H1 (cell line): ENCODE measurements around the gene C19orf38. TPM values are rescaled to one million over a fixed set of nuclear protein-coding genes. Genes with fewer than 3 reads are reported as not detected.

Experiments used
- CTCF ChIA-PET: fragments of 300-600 bp; sonication (Branson Sonifier 250); formaldehyde crosslinking; loops from one replicate; lab custom pipeline; 2021; ENCODE audit not compliant: partially characterized antibody; lab: Charles Lee
- POLR2A ChIA-PET: fragments of 300-600 bp; sonication (Branson Sonifier 250); formaldehyde crosslinking; loops from one replicate; lab custom pipeline; 2021; ENCODE audit warnings: inconsistent platforms; ENCODE audit not compliant: partially characterized antibody; lab: Charles Lee
- DNase-seq, 2 experiments: peaks; one replicate each; pipeline versions ENCODE4 v3.0.0 to v3.0.0-alpha.2; 2010 to 2022; ENCODE audit warnings: low spot score in 2 of 2, low read depth in 1 of 2, mixed read lengths in 1 of 2
- FAIRE-seq: peaks from 2 replicates; lab custom pipeline; 2011; peaks lifted over from hg19 to GRCh38; lab: Jason Lieb, UNC
- H2AFZ ChIP-seq: 2 replicates; pipeline ENCODE4 v1.8.1; 2012; ENCODE audit warnings: low read length, inconsistent platforms
- H2AK5ac ChIP-seq: 2 replicates; pipeline ENCODE4 v1.6.1; 2013; ENCODE audit warnings: low read depth, low read length
- H2BK120ac ChIP-seq: replicated peaks from 2 replicates; pipeline ENCODE3; 2013; ENCODE audit warnings: low read depth, low read length, inconsistent platforms
- H2BK12ac ChIP-seq: 2 replicates; pipeline ENCODE4 v1.6.1; 2013; ENCODE audit warnings: low read depth, low read length
- H2BK15ac ChIP-seq: 2 replicates; pipeline ENCODE4 v1.6.1; 2013; ENCODE audit warnings: low read length
- H2BK20ac ChIP-seq: 2 replicates; pipeline ENCODE4 v1.6.1; 2013; ENCODE audit warnings: low read length
- H2BK5ac ChIP-seq: 2 replicates; pipeline ENCODE4 v1.6.1; 2013; ENCODE audit warnings: low read depth, low read length
- H3K14ac ChIP-seq: 2 replicates; pipeline ENCODE4 v1.6.1; 2013; ENCODE audit warnings: inconsistent platforms; ENCODE audit not compliant: insufficient read length
- H3K18ac ChIP-seq: 2 replicates; pipeline ENCODE4 v1.6.1; 2013; ENCODE audit warnings: low read length; ENCODE audit errors: extremely low read depth
- H3K23ac ChIP-seq: 2 replicates; pipeline ENCODE4 v1.6.1; 2013; ENCODE audit warnings: inconsistent platforms; ENCODE audit not compliant: insufficient read length
- H3K23me2 ChIP-seq: 2 replicates; pipeline ENCODE4 v1.6.1; 2013; ENCODE audit warnings: low read depth, low read length
- H3K27ac ChIP-seq: 2 replicates; pipeline ENCODE4 v1.6.1; 2011; ENCODE audit warnings: low read depth, low read length, inconsistent platforms
- H3K27me3 ChIP-seq, 4 experiments: replicated peaks in 1 of 4; 1 replicate in 1 of 4; 2 replicates in 3 of 4; pipeline versions ENCODE4 v1.6.1 to v1.8.1; 2011 to 2013; ENCODE audit warnings: low read length in 3 of 4, mild to moderate bottlenecking in 3 of 4, inconsistent platforms in 2 of 4, mixed read lengths in 2 of 4, moderate library complexity in 1 of 4; ENCODE audit not compliant: control insufficient read depth in 3 of 4, insufficient read depth in 3 of 4; ENCODE audit errors: extremely low read depth in 1 of 4
- H3K36me3 ChIP-seq, 4 experiments: 2 replicates each; pipeline versions ENCODE4 v1.6.1 to v1.8.1; 2011 to 2013; ENCODE audit warnings: mild to moderate bottlenecking in 4 of 4, low read length in 3 of 4, moderate library complexity in 2 of 4, control low read depth in 1 of 4, inconsistent platforms in 1 of 4; ENCODE audit not compliant: insufficient read depth in 4 of 4, control insufficient read depth in 2 of 4
- H3K4ac ChIP-seq: replicated peaks from 2 replicates; pipeline ENCODE3; 2013; ENCODE audit warnings: low read length, low read depth, mixed read lengths, inconsistent platforms; ENCODE audit not compliant: insufficient read length
- H3K4me1 ChIP-seq, 4 experiments: replicated peaks in 1 of 4; 1 replicate in 1 of 4; 2 replicates in 3 of 4; pipeline versions ENCODE4 v1.6.1 to v1.8.1; 2011 to 2013; ENCODE audit warnings: low read length in 3 of 4, inconsistent platforms in 2 of 4, mixed read lengths in 1 of 4; ENCODE audit not compliant: insufficient read depth in 4 of 4, control insufficient read depth in 3 of 4
- H3K4me2 ChIP-seq, 2 experiments: 2 replicates each; pipeline versions ENCODE4 v1.6.1 to v1.8.1; 2011 to 2013; ENCODE audit warnings: low read depth in 2 of 2, low read length in 2 of 2, control low read depth in 1 of 2, inconsistent platforms in 1 of 2, mild to moderate bottlenecking in 1 of 2; ENCODE audit not compliant: insufficient read depth in 1 of 2
- H3K4me3 ChIP-seq, 4 experiments: fragments of 200-600, 300-600 bp in 1 of 4; sonication (generic), shearing (Covaris generic), sonication (Bioruptor Twin) in 1 of 4; 2 replicates each; pipeline versions ENCODE4 v1.5.1 to v1.8.1; 2011 to 2016; ENCODE audit warnings: low read length in 4 of 4, low read depth in 3 of 4, control low read depth in 2 of 4, inconsistent platforms in 2 of 4, mild to moderate bottlenecking in 2 of 4, mixed read lengths in 1 of 4, moderate library complexity in 1 of 4; ENCODE audit not compliant: insufficient read depth in 2 of 4; ENCODE audit errors: extremely low read depth in 1 of 4
- H3K56ac ChIP-seq: replicated peaks from 2 replicates; pipeline ENCODE3; 2013; ENCODE audit warnings: low read depth, mild to moderate bottlenecking, mixed read lengths, low read length, inconsistent platforms; ENCODE audit not compliant: insufficient read length
- H3K79me1 ChIP-seq: 2 replicates; pipeline ENCODE4 v1.6.1; 2013; ENCODE audit warnings: low read depth, low read length, control low read depth
- H3K79me2 ChIP-seq, 2 experiments: 2 replicates each; pipeline versions ENCODE4 v1.6.1 to v1.8.1; 2012 to 2013; ENCODE audit warnings: low read length in 2 of 2, mild to moderate bottlenecking in 2 of 2, inconsistent platforms in 1 of 2; ENCODE audit not compliant: insufficient read depth in 2 of 2, control insufficient read depth in 1 of 2
- H3K9ac ChIP-seq, 4 experiments: replicated peaks in 1 of 4; 1 replicate in 1 of 4; 2 replicates in 3 of 4; pipeline versions ENCODE4 v1.6.1 to v1.8.1; 2011 to 2013; ENCODE audit warnings: low read depth in 3 of 4, low read length in 3 of 4, control low read depth in 2 of 4, mild to moderate bottlenecking in 2 of 4, moderate library complexity in 2 of 4, inconsistent platforms in 1 of 4; ENCODE audit errors: extremely low read depth in 1 of 4
- H3K9me3 ChIP-seq, 2 experiments: 2 replicates each; pipeline versions ENCODE4 v1.6.1 to v1.8.1; 2012 to 2013; ENCODE audit warnings: mild to moderate bottlenecking in 2 of 2, moderate library complexity in 2 of 2, control low read depth in 1 of 2, inconsistent platforms in 1 of 2, low read depth in 1 of 2, low read length in 1 of 2, mixed read lengths in 1 of 2; ENCODE audit not compliant: insufficient read depth in 2 of 2
- H4K20me1 ChIP-seq, 2 experiments: replicated peaks in 1 of 2; 2 replicates each; pipeline versions ENCODE3 to v1.8.1; 2011 to 2013; ENCODE audit warnings: inconsistent platforms in 2 of 2, low read length in 2 of 2, mild to moderate bottlenecking in 1 of 2; ENCODE audit not compliant: insufficient read depth in 2 of 2, control insufficient read depth in 1 of 2
- H4K5ac ChIP-seq: 2 replicates; pipeline ENCODE4 v1.6.1; 2013; ENCODE audit warnings: low read length, low read depth, mixed read lengths, inconsistent platforms; ENCODE audit not compliant: insufficient read length
- H4K8ac ChIP-seq: 2 replicates; pipeline ENCODE4 v1.8.0; 2013; ENCODE audit warnings: mild to moderate bottlenecking, moderate library complexity, low read length, inconsistent platforms; ENCODE audit not compliant: insufficient read depth; ENCODE audit errors: extremely low read depth
- H4K91ac ChIP-seq: replicated peaks from 2 replicates; pipeline ENCODE3; 2013; ENCODE audit warnings: low read length, mixed read lengths, inconsistent platforms; ENCODE audit not compliant: insufficient read length
- CREB1 ChIP-seq: IDR thresholded peaks from 2 replicates; pipeline ENCODE4 v1.6.1; 2012; ENCODE audit warnings: inconsistent platforms
- CTCF ChIP-seq, 3 experiments: IDR thresholded peaks; 1 replicate in 2 of 3; 2 replicates in 1 of 3; pipeline versions ENCODE4 v1.5.1 to v1.6.1; 2011; ENCODE audit warnings: low read length in 3 of 3, mild to moderate bottlenecking in 3 of 3, inconsistent platforms in 2 of 3, low read depth in 1 of 3, moderate library complexity in 1 of 3; ENCODE audit not compliant: insufficient read depth in 1 of 3; ENCODE audit errors: control extremely low read depth in 1 of 3
- GABPA ChIP-seq: IDR thresholded peaks from 2 replicates; pipeline ENCODE4 v1.6.1; 2011; ENCODE audit warnings: mild to moderate bottlenecking, low read length, moderate library complexity, borderline replicate concordance; ENCODE audit not compliant: insufficient read depth
- MAFK ChIP-seq: IDR thresholded peaks from 2 replicates; pipeline ENCODE4 v1.6.1; 2012; ENCODE audit warnings: low read depth, mild to moderate bottlenecking, improper control_type of control experiment, low read length
- MAX ChIP-seq: IDR thresholded peaks from 2 replicates; pipeline ENCODE4 v1.6.1; 2012; ENCODE audit warnings: inconsistent platforms
- NRF1 ChIP-seq: IDR thresholded peaks from 2 replicates; pipeline ENCODE4 v1.6.1; 2011; ENCODE audit warnings: mild to moderate bottlenecking, low read depth, low read length, improper control_type of control experiment
- RFX5 ChIP-seq: IDR thresholded peaks from 2 replicates; pipeline ENCODE4 v1.6.1; 2011; ENCODE audit warnings: low read depth, low read length, improper control_type of control experiment, borderline replicate concordance
- RNF2 ChIP-seq: fragments of 200-900, 300-1000 bp; sonication (generic); IDR thresholded peaks from 2 replicates; pipeline ENCODE4 v1.7.1; 2016; ENCODE audit warnings: borderline replicate concordance, low read depth, mild to moderate bottlenecking, antibody characterized with exemption, low read length; ENCODE audit not compliant: poor library complexity, severe bottlenecking; ENCODE audit errors: missing control alignments
- TAF7 ChIP-seq: optimal IDR thresholded peaks from 2 replicates; pipeline ENCODE3; 2011; ENCODE audit warnings: low read depth, mild to moderate bottlenecking, inconsistent platforms, low read length, moderate library complexity, borderline replicate concordance
- WGBS, 2 experiments: shearing (Covaris generic) in 1 of 2; methylation state at CpG; one replicate each; pipeline versions ENCODE4 v1.1.6 to v1.1.7; 2013 to 2015; ENCODE audit warnings: low lambda C conversion rate in 2 of 2, mixed read lengths in 2 of 2, inconsistent platforms in 1 of 2, low coverage in 1 of 2, missing lambda C conversion rate in 1 of 2; ENCODE audit not compliant: insufficient replicate concordance in 2 of 2, insufficient coverage in 1 of 2, insufficient read length in 1 of 2; ENCODE audit errors: extremely low coverage in 1 of 2, missing lambda C conversion rate in 1 of 2; 5-methylcytosine and 5-hydroxymethylcytosine counted together
- polyA plus RNA-seq, 7 experiments: library from polyadenylated mRNA; depleted of rRNA in 3 of 7; stranded (reverse) in 5 of 7; unstranded in 2 of 7; fragments of >200 nt in 5 of 7; fragments of 200-250 nt in 2 of 7; gene quantifications; 1 replicate in 5 of 7; 2 replicates in 1 of 7; 4 replicates in 1 of 7; pipeline versions ENCODE4 v1.2.1 to v1.2.3, GENCODE V29; 2011 to 2013; ENCODE audit warnings: missing spikeins in 2 of 7, mixed read lengths in 2 of 7
- total RNA-seq: library from RNA; stranded (reverse); fragmentation: NEBNext Ultra II Directional; extraction: Animal tissue kit (Norgen Biotek cat#: 25700); gene quantifications from 2 replicates; pipeline ENCODE4 v1.2.1, GENCODE V29; 2021

Gene C19orf38
- total and polyA plus RNA-seq, 2 of the 8 experiments (the other 6 are each of a cell fraction or from before 2014, with no cell fraction given): 0.53 TPM; not detected in 1

GRCh38 chr19:10858204-10858828 lies 10.1 kb downstream of the C19orf38 start:
- H3K4me3 ChIP-seq: no peak overlapping the region
- H3K23ac ChIP-seq: no peak overlapping the region
- no peak overlapping the region for H3K56ac ChIP-seq
- H3K79me1 ChIP-seq: no peaks in the 10 kb centered on the region
- H3K4me2 ChIP-seq: no peak overlapping the region
- FAIRE-seq (peak; percentile 39), DNase-seq (peak in 1 of 2 experiments; percentile 78)
- H2BK12ac ChIP-seq: no peak overlapping the region
- no peaks in the 10 kb centered on the region for H3K23me2 ChIP-seq
- H4K91ac ChIP-seq: no peak overlapping the region
- H4K5ac ChIP-seq: no peak overlapping the region
- ChIA-PET CTCF (interaction anchor here (0.5 to 21.2 kb wide), 28 partner anchors 7 to 510 kb away, joined by 3 to 249 read pairs (median 4); partner anchors contain the start of gene TMED1), POLR2A (interaction anchor here (1.2 to 1.9 kb wide), 5 partner anchors 13 to 288 kb away, joined by 3 to 13 read pairs (median 4); partner anchors contain the start of genes CARM1 and TMED1)
- H2BK120ac ChIP-seq: no peak overlapping the region
- no peaks in the 10 kb centered on the region for H3K36me3 ChIP-seq
- no peak overlapping the region for H2BK15ac ChIP-seq
- H3K9me3 ChIP-seq: no peaks in the 10 kb centered on the region
- no peaks in the 10 kb centered on the region; a peak in 1 of 7 replicates for H3K27me3 ChIP-seq
- no peak overlapping the region for H2BK20ac ChIP-seq
- H4K20me1 ChIP-seq: no peaks in the 10 kb centered on the region
- H3K18ac ChIP-seq: no peak overlapping the region
- no peak overlapping the region for H2AK5ac ChIP-seq
- H2AFZ ChIP-seq: 0 out of 2 replicates have a peak overlapping the region, but pooled peaks have one; percentile 23
- WGBS, 2 experiments: 38% methylated on average over 4 of the region's 4 CpGs; no CpG with 5 or more reads in 1 of the 2 experiments
- H3K9ac ChIP-seq: no peak overlapping the region
- no peaks in the 10 kb centered on the region for H3K79me2 ChIP-seq
- H4K8ac ChIP-seq: no peak overlapping the region
- no peak overlapping the region for H3K4ac ChIP-seq
- H3K4me1 ChIP-seq: no peaks in the 10 kb centered on the region
- no peak overlapping the region for H3K27ac ChIP-seq
- no peak overlapping the region for H3K14ac ChIP-seq
- H2BK5ac ChIP-seq: no peak overlapping the region
- peak; percentile 83 to 98 (median 93) for TF ChIP-seq CTCF (IDR thresholded peaks at IDR 0.05; ENCODE audit: control extremely low read depth in 1 of 3, insufficient read depth in 1 of 3, low read depth in 1 of 3, low read length in 3 of 3)
- 0 out of 2 replicates have a peak, but pooled peaks have one; percentile 21 for TF ChIP-seq MAX
- peak; percentile 74 for TF ChIP-seq CREB1
- TF ChIP-seq MAFK: no peak
- no peak for TF ChIP-seq GABPA
- no peak for TF ChIP-seq RNF2
- TF ChIP-seq NRF1: no peak
- TF ChIP-seq TAF7: no peak
- TF ChIP-seq RFX5: no peak
